ENCODE data around the gene ADIPOQ.

ADIPOQ gene

DNA sequence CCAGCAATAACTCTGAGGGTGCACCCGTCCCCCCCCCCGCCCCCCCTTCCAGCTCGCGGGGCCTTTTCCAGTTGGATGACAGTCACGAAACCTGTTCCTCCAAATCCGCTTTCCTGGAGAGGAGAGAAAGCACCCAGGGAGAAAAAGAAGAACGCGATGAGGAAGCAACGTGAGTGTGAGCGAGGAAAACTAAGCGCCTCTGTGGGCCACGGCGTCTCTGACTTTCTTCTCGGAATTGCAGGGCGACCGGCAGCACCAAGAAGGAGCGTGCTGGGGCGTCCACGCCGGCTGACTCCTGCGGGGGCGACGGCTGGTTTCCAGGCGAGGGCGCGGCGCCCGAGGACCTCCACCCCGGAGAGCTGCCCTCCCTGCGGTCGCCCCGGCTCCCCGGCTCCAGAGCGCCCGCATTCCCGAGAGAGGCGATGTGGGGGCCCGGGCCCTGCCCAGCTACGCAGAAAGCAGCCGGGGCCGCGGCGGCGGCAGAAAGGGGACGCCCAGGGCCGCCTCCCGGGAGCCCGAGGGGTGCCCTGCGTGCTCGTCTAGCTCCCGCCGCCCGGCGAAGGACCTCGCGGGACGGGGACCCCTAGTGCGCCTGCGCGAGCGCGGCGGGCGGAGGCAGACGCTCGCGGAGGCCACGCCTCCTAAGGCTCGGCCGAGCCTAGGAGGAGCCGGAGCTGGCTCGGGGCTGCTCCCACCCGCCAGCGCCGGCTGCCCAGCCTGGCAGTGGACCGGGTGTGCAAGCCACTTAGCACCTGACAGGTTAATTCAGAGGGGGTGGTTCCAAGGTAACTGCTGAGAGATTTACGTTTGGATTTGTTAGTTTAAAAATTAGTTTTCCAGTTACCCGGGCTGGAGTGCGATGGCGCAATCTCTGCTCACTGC, 15.3 kb upstream of the ADIPOQ start:
- Histone ChIP-seq H3K27ac (ENCODE audit: low read depth, low read length) (no peak overlapping the region), H3K36me3 (ENCODE audit: insufficient read depth, low read length) (no peaks in the 10 kb centered on the region), H3K79me2 (ENCODE audit: control insufficient read depth, insufficient read depth, low read length, unreplicated experiment) (peaks cover 3% of the 10 kb centered on the region), H2AFZ (ENCODE audit: low read length, unreplicated experiment) (peak overlapping the region; percentile 77), H3K4me1 (ENCODE audit: control insufficient read depth, insufficient read depth, low read length, unreplicated experiment) (peaks cover 36% of the 10 kb centered on the region), H3K4me3 (ENCODE audit: low read depth, low read length) (peak overlapping the region; percentile 85), H3K27me3 (ENCODE audit: insufficient read depth, low read length) (peaks cover 45% of the 10 kb centered on the region)

DNA sequence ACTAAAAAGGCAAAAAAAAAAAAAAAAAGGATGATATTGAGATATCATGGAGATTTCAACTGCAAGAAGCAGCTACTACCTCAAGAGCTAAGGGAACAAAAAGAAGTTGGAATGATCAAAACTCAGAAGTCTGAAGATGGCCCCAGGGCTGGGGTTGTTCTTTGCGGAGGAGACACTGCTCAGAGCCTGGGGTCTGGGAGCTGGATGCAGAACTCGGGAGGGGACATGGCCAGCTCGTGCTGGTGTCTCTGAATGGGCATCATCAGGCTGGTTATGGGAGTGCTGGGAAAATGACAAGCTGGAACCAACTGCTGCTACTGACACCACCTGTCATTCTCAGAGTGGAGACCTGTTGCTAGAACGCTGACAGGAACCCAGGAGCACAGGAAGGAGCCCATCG, 14.2 kb upstream of the ADIPOQ start:
- Histone ChIP-seq H3K4me1 (ENCODE audit: control insufficient read depth, insufficient read depth, low read length, unreplicated experiment) (peaks cover 28% of the 10 kb centered on the region), H3K4me3 (ENCODE audit: low read depth, low read length) (no peak overlapping the region), H2AFZ (ENCODE audit: low read length, unreplicated experiment) (no peak overlapping the region), H3K27me3 (ENCODE audit: insufficient read depth, low read length) (peaks cover 56% of the 10 kb centered on the region), H3K36me3 (ENCODE audit: insufficient read depth, low read length) (no peaks in the 10 kb centered on the region), H3K79me2 (ENCODE audit: control insufficient read depth, insufficient read depth, low read length, unreplicated experiment) (peaks cover 3% of the 10 kb centered on the region), H3K27ac (ENCODE audit: low read depth, low read length) (no peak overlapping the region)

DNA sequence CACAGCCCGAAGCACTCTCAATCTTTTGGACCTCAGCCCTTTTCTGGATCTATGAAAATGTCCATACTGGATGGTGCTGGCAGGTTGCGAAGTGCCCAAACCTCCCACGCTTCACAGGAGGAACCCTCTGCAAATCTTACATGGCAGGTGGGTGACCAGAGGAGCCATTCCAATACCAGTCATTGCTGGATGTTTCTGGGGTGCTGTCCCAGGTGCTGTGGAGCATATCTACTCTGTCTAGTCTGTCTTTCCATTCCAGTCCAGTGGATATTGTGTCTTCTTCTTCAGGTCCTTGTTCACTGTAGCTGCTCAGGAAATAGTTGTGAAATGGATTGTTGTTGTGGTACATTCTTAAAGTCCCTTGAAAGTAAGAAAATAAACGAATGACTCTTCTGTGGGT, 10.7 kb upstream of the ADIPOQ start:
- Histone ChIP-seq H3K36me3 (ENCODE audit: insufficient read depth, low read length) (no peaks in the 10 kb centered on the region), H3K79me2 (ENCODE audit: control insufficient read depth, insufficient read depth, low read length, unreplicated experiment) (no peaks in the 10 kb centered on the region), H3K27me3 (ENCODE audit: insufficient read depth, low read length) (peaks cover 75% of the 10 kb centered on the region), H3K4me1 (ENCODE audit: control insufficient read depth, insufficient read depth, low read length, unreplicated experiment) (no peaks in the 10 kb centered on the region), H3K27ac (ENCODE audit: low read depth, low read length) (no peak overlapping the region), H3K4me3 (ENCODE audit: low read depth, low read length) (no peak overlapping the region), H2AFZ (ENCODE audit: low read length, unreplicated experiment) (no peak overlapping the region)

DNA sequence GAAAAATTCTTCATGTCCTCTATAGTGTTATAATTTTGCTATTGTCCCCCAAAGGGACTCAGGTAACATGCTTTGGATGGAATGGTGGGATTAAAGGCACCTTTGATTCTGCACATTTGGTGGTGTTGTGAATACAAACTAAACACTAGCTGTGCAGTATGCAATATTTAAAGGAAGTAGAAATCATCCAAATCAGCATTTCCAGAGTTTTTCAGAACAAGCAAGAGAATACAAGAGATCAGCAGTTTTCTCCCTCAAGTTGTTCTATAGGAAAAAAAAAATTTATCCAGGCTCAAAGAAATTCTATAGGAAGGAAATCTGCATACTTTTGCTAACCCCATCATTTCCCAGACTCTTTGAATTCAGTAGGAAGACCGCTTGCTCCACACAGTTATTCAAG, 10.2 kb upstream of the ADIPOQ start:
- H2AFZ ChIP-seq (ENCODE audit: low read length, unreplicated experiment), result no peak overlapping the region
- no peak overlapping the region for H3K27ac ChIP-seq (ENCODE audit: low read depth, low read length)
- no peaks in the 10 kb centered on the region for H3K4me1 ChIP-seq (ENCODE audit: control insufficient read depth, insufficient read depth, low read length, unreplicated experiment)
- no peaks in the 10 kb centered on the region for H3K79me2 ChIP-seq (ENCODE audit: control insufficient read depth, insufficient read depth, low read length, unreplicated experiment)
- no peak overlapping the region for H3K4me3 ChIP-seq (ENCODE audit: low read depth, low read length)
- no peaks in the 10 kb centered on the region for H3K36me3 ChIP-seq (ENCODE audit: insufficient read depth, low read length)
- peaks cover 75% of the 10 kb centered on the region for H3K27me3 ChIP-seq (ENCODE audit: insufficient read depth, low read length)

DNA sequence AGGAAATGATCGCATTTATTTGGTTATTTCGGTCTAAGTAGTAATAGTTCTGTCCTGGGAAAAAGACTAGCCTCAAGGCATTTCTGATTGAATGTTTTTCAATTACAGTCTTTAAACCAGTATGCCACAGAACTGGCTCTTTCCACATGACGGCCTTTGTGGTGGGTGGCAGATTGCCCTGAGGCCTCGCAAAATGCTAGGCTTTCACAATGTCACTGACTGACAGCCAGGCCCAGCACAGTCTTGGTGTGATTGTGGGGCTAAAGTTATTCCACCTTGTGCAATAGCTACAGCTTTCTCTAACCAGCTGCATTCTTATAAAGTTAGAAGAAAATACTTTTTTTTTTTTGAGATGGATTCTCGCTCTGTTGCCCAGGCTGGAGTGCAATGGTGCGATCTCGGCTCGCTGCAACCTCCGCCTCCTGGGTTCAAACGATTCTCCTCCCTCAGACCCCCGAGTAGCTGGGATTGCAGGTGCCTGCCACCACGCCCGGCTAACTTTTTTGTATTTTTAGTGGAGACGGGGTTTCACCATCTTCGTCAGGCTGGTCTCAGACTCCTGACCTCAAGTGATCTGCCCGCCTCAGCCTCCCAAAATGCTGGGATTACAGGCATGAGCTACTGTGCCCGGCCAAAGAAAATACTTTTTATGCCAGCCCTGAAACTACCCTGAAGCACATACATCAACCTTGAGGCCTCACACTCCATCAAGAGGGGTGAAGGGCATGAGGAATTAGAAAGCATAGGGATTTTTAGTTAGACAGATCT, 2.5 kb upstream of the ADIPOQ start:
- no peak overlapping the region for H3K4me3 ChIP-seq (ENCODE audit: low read depth, low read length)
- no peaks in the 10 kb centered on the region for H3K36me3 ChIP-seq (ENCODE audit: insufficient read depth, low read length)
- no peaks in the 10 kb centered on the region for H3K79me2 ChIP-seq (ENCODE audit: control insufficient read depth, insufficient read depth, low read length, unreplicated experiment)
- no peak overlapping the region for H3K27ac ChIP-seq (ENCODE audit: low read depth, low read length)
- peaks cover 7% of the 10 kb centered on the region for H3K27me3 ChIP-seq (ENCODE audit: insufficient read depth, low read length)
- H3K4me1 ChIP-seq (ENCODE audit: control insufficient read depth, insufficient read depth, low read length, unreplicated experiment), result no peaks in the 10 kb centered on the region
- H2AFZ ChIP-seq (ENCODE audit: low read length, unreplicated experiment), result no peak overlapping the region

DNA sequence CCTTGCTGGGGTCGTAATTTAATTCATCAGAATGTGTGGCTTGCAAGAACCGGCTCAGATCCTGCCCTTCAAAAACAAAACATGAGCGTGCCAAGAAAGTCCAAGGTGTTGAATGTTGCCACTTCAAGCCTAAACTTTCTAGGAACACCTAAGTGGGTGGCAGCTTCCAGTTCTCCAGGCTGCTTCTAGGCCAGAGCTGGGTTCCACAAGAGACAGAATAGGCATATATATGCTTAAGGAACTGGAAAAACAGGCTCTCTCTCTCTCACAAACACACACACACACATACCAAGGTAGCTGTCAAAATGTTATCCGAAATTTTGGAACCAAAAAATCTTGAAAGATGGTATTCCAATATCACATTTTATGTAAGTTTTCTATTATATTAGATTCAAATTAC, 890 bp upstream of the ADIPOQ start:
- Histone ChIP-seq H3K36me3 (ENCODE audit: insufficient read depth, low read length) (no peaks in the 10 kb centered on the region), H3K79me2 (ENCODE audit: control insufficient read depth, insufficient read depth, low read length, unreplicated experiment) (no peaks in the 10 kb centered on the region), H3K27ac (ENCODE audit: low read depth, low read length) (no peak overlapping the region), H3K4me1 (ENCODE audit: control insufficient read depth, insufficient read depth, low read length, unreplicated experiment) (no peaks in the 10 kb centered on the region), H3K27me3 (ENCODE audit: insufficient read depth, low read length) (peaks cover 14% of the 10 kb centered on the region), H3K4me3 (ENCODE audit: low read depth, low read length) (no peak overlapping the region), H2AFZ (ENCODE audit: low read length, unreplicated experiment) (no peak overlapping the region)

DNA sequence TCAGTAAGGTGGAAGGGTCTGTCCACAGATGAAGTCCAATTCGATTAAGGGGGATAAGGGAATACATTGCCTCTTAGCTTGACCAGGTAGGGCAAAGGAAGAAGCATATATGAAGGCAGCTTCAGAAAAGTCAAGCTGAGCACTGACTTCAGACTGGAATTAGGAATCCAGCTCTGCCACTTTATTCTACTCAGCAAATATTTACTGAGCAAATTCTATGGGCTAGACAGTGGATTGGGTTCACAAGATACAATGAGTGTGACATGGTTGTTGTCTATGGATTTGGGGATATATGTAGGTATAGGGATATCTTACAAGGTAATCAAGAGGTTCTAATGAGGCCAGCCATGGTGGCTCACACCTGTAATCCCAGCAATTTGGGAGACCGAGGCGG, 526 bp downstream of the ADIPOQ start:
- Histone ChIP-seq H3K4me1 (ENCODE audit: control insufficient read depth, insufficient read depth, low read length, unreplicated experiment) (no peaks in the 10 kb centered on the region), H3K27me3 (ENCODE audit: insufficient read depth, low read length) (peaks cover 23% of the 10 kb centered on the region), H3K4me3 (ENCODE audit: low read depth, low read length) (no peak overlapping the region), H3K79me2 (ENCODE audit: control insufficient read depth, insufficient read depth, low read length, unreplicated experiment) (no peaks in the 10 kb centered on the region), H2AFZ (ENCODE audit: low read length, unreplicated experiment) (no peak overlapping the region), H3K36me3 (ENCODE audit: insufficient read depth, low read length) (no peaks in the 10 kb centered on the region), H3K27ac (ENCODE audit: low read depth, low read length) (no peak overlapping the region)

DNA sequence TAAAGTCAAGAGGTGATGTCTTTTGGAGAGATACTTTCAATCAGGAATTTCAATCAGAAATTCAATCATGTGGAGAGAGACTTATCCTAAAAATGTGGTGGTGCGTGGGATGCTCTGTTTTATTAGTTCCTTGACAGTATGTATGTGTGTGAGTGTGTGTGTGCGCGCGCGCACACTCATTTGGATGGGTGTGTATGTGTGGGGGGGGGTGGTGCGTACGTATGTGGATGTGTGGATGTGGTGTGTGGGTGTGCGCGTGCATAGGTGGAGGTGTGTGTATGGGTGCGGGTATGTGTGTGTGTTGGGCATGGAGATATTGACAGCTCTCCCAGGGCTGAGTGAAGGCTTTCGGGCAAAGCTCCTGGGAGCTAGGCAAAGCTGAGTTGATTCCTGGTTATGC, 2.4 kb downstream of the ADIPOQ start:
- no peaks in the 10 kb centered on the region for H3K4me1 ChIP-seq (ENCODE audit: control insufficient read depth, insufficient read depth, low read length, unreplicated experiment)
- H3K4me3 ChIP-seq (ENCODE audit: low read depth, low read length), result no peak overlapping the region
- no peak overlapping the region for H2AFZ ChIP-seq (ENCODE audit: low read length, unreplicated experiment)
- no peaks in the 10 kb centered on the region for H3K79me2 ChIP-seq (ENCODE audit: control insufficient read depth, insufficient read depth, low read length, unreplicated experiment)
- no peaks in the 10 kb centered on the region for H3K36me3 ChIP-seq (ENCODE audit: insufficient read depth, low read length)
- no peak overlapping the region for H3K27ac ChIP-seq (ENCODE audit: low read depth, low read length)
- peaks cover 19% of the 10 kb centered on the region for H3K27me3 ChIP-seq (ENCODE audit: insufficient read depth, low read length)

DNA sequence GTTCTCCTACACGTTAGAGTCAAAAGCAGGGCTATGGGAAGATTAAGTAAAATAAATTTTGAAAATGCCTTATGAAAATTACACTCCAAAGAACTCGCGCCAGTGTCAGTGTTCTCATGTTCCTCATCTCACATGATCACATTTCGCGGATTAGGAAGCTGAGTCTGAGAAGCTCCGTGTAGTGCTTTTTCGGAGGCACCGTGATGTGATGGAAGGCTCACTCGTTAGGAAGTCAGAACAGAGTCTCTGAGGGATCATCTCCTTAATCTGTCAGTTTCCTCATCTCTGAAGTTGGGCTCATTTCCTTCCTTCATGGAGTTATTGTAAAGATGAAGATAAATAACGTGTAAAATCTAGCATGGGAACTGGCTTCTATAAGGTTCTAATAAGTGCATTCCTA, 3.2 kb downstream of the ADIPOQ start:
- no peak overlapping the region for H3K4me3 ChIP-seq (ENCODE audit: low read depth, low read length)
- no peaks in the 10 kb centered on the region for H3K4me1 ChIP-seq (ENCODE audit: control insufficient read depth, insufficient read depth, low read length, unreplicated experiment)
- H3K27ac ChIP-seq (ENCODE audit: low read depth, low read length), result no peak overlapping the region
- H3K27me3 ChIP-seq (ENCODE audit: insufficient read depth, low read length), result peaks cover 19% of the 10 kb centered on the region
- H3K79me2 ChIP-seq (ENCODE audit: control insufficient read depth, insufficient read depth, low read length, unreplicated experiment), result no peaks in the 10 kb centered on the region
- H2AFZ ChIP-seq (ENCODE audit: low read length, unreplicated experiment), result no peak overlapping the region
- H3K36me3 ChIP-seq (ENCODE audit: insufficient read depth, low read length), result no peaks in the 10 kb centered on the region

DNA sequence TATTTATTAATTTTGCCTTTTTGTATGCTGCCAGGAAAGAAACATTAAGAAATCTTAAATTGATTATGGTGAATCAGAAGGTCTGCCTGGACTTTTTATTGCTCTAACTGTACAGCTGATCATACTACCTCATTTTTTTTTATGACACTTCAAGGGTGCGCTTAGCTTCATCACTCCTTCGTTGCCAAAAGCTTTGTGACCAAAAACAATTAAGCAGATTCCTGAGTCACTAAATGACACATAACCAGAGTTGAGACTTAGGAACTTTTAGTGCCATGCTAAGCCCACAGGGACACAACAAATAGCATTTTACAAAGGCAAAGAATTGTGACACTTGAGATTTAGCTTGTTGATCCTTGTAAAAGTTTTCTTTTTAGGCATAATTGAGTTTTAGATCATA, 4.9 kb downstream of the ADIPOQ start:
- H3K4me1 ChIP-seq (ENCODE audit: control insufficient read depth, insufficient read depth, low read length, unreplicated experiment), result no peaks in the 10 kb centered on the region
- no peaks in the 10 kb centered on the region for H3K36me3 ChIP-seq (ENCODE audit: insufficient read depth, low read length)
- H2AFZ ChIP-seq (ENCODE audit: low read length, unreplicated experiment), result no peak overlapping the region
- H3K27ac ChIP-seq (ENCODE audit: low read depth, low read length), result no peak overlapping the region
- H3K4me3 ChIP-seq (ENCODE audit: low read depth, low read length), result no peak overlapping the region
- H3K79me2 ChIP-seq (ENCODE audit: control insufficient read depth, insufficient read depth, low read length, unreplicated experiment), result no peaks in the 10 kb centered on the region
- H3K27me3 ChIP-seq (ENCODE audit: insufficient read depth, low read length), result peaks cover 25% of the 10 kb centered on the region
